Measurements from ENCODE around the gene PDE3A. TPM values are rescaled to one million over a fixed set of nuclear protein-coding genes. Genes with fewer than 3 reads are reported as not detected.
A peak's percentile ranks its signal among the peaks of the same experiment; 100 is the strongest.

Gene PDE3A
- total RNA-seq, 1 donor, result 16.2 TPM

GRCh38 chr12:20473133-20473532 lies 104.8 kb downstream of the PDE3A start:
- DNase-seq (ENCODE audit: low read depth), result no peak
- H3K4me3 ChIP-seq (ENCODE audit: low read depth, low read length), result no peak overlapping the region
- no peak for TF ChIP-seq CTCF (IDR thresholded peaks at IDR 0.05; ENCODE audit: insufficient read depth, low read length)

- TF ChIP-seq CTCF (IDR thresholded peaks at IDR 0.05; ENCODE audit: insufficient read depth, low read length), result no peak
- no peak overlapping the region for H3K4me3 ChIP-seq (ENCODE audit: low read depth, low read length)
Measured at GRCh38 chr12:20474016-20474415, 105.7 kb downstream of the PDE3A start.

GRCh38 chr12:20474443-20474842 lies 106.1 kb downstream of the PDE3A start:
- TF ChIP-seq CTCF (IDR thresholded peaks at IDR 0.05; ENCODE audit: insufficient read depth, low read length), result no peak
- H3K4me3 ChIP-seq (ENCODE audit: low read depth, low read length), result no peak overlapping the region

More at GRCh38 chr12:20474016-20474415, 105.7 kb downstream of the PDE3A start:
- no peak for DNase-seq (ENCODE audit: low read depth)

GRCh38 chr12:20475542-20475941 lies 107.2 kb downstream of the PDE3A start:
- DNase-seq (ENCODE audit: low read depth), result peak; percentile 58
- H3K4me3 ChIP-seq (ENCODE audit: low read depth, low read length), result no peak overlapping the region
- TF ChIP-seq CTCF (IDR thresholded peaks at IDR 0.05; ENCODE audit: insufficient read depth, low read length), result no peak

More at GRCh38 chr12:20474443-20474842, 106.1 kb downstream of the PDE3A start:
- DNase-seq (ENCODE audit: low read depth), result peak; percentile 71

- no peak overlapping the region for H3K4me3 ChIP-seq (ENCODE audit: low read depth, low read length)
- no peak for TF ChIP-seq CTCF (IDR thresholded peaks at IDR 0.05; ENCODE audit: insufficient read depth, low read length)
- no peak for DNase-seq (ENCODE audit: low read depth)
Measured at GRCh38 chr12:20476551-20476950, 108.2 kb downstream of the PDE3A start.

- no peak overlapping the region for H3K4me3 ChIP-seq (ENCODE audit: low read depth, low read length)
- TF ChIP-seq CTCF (IDR thresholded peaks at IDR 0.05; ENCODE audit: insufficient read depth, low read length), result no peak
- no peak for DNase-seq (ENCODE audit: low read depth)
Measured at GRCh38 chr12:20477255-20477654, 108.9 kb downstream of the PDE3A start.

- DNase-seq (ENCODE audit: low read depth), result no peak
- no peak for TF ChIP-seq CTCF (IDR thresholded peaks at IDR 0.05; ENCODE audit: insufficient read depth, low read length)
- no peak overlapping the region for H3K4me3 ChIP-seq (ENCODE audit: low read depth, low read length)
Measured at GRCh38 chr12:20477672-20478071, 109.3 kb downstream of the PDE3A start.

Measured in fibroblast of the aortic adventitia (primary cell).